K562 (cell line): ENCODE results near the gene PHACTR3. TPM values are rescaled to one million over a fixed set of nuclear protein-coding genes. Genes with fewer than 3 reads are reported as not detected.
A peak's percentile ranks its signal among the peaks of the same experiment; 100 is the strongest.

ENCODE experiments used
- CHD4 ChIP-seq: fragments of 200-600 bp; sonication (generic); IDR thresholded peaks from 3 replicates; pipeline ENCODE4 v1.6.1; 2012; ENCODE audit warnings: low read depth, mild to moderate bottlenecking, mixed read lengths, low read length, inconsistent platforms; ENCODE audit not compliant: insufficient read depth, insufficient replicate concordance, poor library complexity, severe bottlenecking
- CTCF ChIP-seq, 3 experiments: IDR thresholded peaks in 2 of 3; conservative IDR thresholded peaks in 1 of 3; 2 replicates each; pipeline ENCODE4 v1.5.1; 2011 to 2012; ENCODE audit warnings: low read length in 3 of 3, mild to moderate bottlenecking in 3 of 3, control low read depth in 2 of 3, improper control_type of control experiment in 1 of 3, inconsistent platforms in 1 of 3, low read depth in 1 of 3, mixed read lengths in 1 of 3, moderate library complexity in 1 of 3; ENCODE audit not compliant: insufficient read depth in 2 of 3
- KLF13 ChIP-seq: fragments of 450-650 bp; IDR thresholded peaks from 2 replicates; pipeline ENCODE4 v1.6.1; 2016; ENCODE audit warnings: missing genetic modification characterization, low read depth, mild to moderate bottlenecking, missing compliant biosample characterization, moderate library complexity, borderline replicate concordance
- LCOR ChIP-seq: sonication (generic); formaldehyde crosslinking; IDR thresholded peaks from 2 replicates; pipeline ENCODE4 v1.8.0; 2022; ENCODE audit warnings: mild to moderate bottlenecking, missing genetic modification reagents
- PHF21A ChIP-seq: fragments of 450-650 bp; IDR thresholded peaks from 2 replicates; pipeline ENCODE4 v1.6.1; 2017; ENCODE audit warnings: low read depth, borderline replicate concordance
- RB1 ChIP-seq: fragments of 450-650 bp; IDR thresholded peaks from 2 replicates; pipeline ENCODE4 v1.6.1; 2017; ENCODE audit warnings: low read depth, mild to moderate bottlenecking
- SMAD1 ChIP-seq: fragments of 150-350 bp; IDR thresholded peaks from 2 replicates; pipeline ENCODE4 v1.6.1; 2014; ENCODE audit warnings: low read length, low read depth; ENCODE audit not compliant: partially characterized antibody
- TRIM28 ChIP-seq: fragments of 450-650 bp; IDR thresholded peaks from 2 replicates; pipeline ENCODE4 v1.6.1; 2017
- ZNF41 ChIP-seq: fragments of 250-450 bp; sonication (Bioruptor Pico); conservative IDR thresholded peaks from 2 replicates; pipeline ENCODE4 v1.4.0; 2020; ENCODE audit warnings: mild to moderate bottlenecking
- ZNF717 ChIP-seq: fragments of 250-450 bp; sonication (Bioruptor Pico); IDR thresholded peaks from 2 replicates; pipeline ENCODE4 v1.5.0; 2021
- polyA plus RNA-seq, 8 experiments: library from polyadenylated mRNA; depleted of rRNA in 4 of 8; stranded (reverse) in 5 of 8; unstranded in 3 of 8; fragments of >200 nt; fragmentation: Nextera tagmentation in 2 of 8; fragmentation: Illumina TruSeq in 1 of 8; extraction: Ambion mirVana in 2 of 8; extraction: Trizol in 1 of 8; gene quantifications; 2 replicates each; pipeline versions ENCODE4 v1.2.1 to v1.2.3, GENCODE V29; 2011 to 2014; ENCODE audit warnings: inconsistent platforms in 1 of 8, missing spikeins in 1 of 8
- total RNA-seq, 7 experiments: library from RNA; depleted of rRNA in 6 of 7; stranded (reverse); fragments of >200 nt in 6 of 7; fragmentation: Illumina TruSeq in 2 of 7; extraction: Trizol in 2 of 7; gene quantifications; 2 replicates each; pipeline versions ENCODE4 v1.2.1 to v1.2.3, GENCODE V29; 2011 to 2021; ENCODE audit warnings: low replicate concordance in 1 of 7
- TF ChIP-seq, protein P1 (sequence below), 2 experiments: fragments of 450-650 bp; formaldehyde crosslinking in 1 of 2; IDR thresholded peaks; 2 replicates each; pipeline versions ENCODE4 v1.4.0 to v1.6.1; 2014 to 2020; ENCODE audit warnings: mild to moderate bottlenecking in 2 of 2, borderline replicate concordance in 1 of 2, low read depth in 1 of 2
- TF ChIP-seq, protein P2 (sequence below): sonication (generic); formaldehyde crosslinking; IDR thresholded peaks from 2 replicates; pipeline ENCODE4 v1.8.1; 2023; ENCODE audit warnings: missing genetic modification reagents, mild to moderate bottlenecking, borderline replicate concordance

PHACTR3 gene
- total and polyA plus RNA-seq, 9 of the 15 experiments (the other 6 are each of a cell fraction or from before 2014, with no cell fraction given): not detected

DNA sequence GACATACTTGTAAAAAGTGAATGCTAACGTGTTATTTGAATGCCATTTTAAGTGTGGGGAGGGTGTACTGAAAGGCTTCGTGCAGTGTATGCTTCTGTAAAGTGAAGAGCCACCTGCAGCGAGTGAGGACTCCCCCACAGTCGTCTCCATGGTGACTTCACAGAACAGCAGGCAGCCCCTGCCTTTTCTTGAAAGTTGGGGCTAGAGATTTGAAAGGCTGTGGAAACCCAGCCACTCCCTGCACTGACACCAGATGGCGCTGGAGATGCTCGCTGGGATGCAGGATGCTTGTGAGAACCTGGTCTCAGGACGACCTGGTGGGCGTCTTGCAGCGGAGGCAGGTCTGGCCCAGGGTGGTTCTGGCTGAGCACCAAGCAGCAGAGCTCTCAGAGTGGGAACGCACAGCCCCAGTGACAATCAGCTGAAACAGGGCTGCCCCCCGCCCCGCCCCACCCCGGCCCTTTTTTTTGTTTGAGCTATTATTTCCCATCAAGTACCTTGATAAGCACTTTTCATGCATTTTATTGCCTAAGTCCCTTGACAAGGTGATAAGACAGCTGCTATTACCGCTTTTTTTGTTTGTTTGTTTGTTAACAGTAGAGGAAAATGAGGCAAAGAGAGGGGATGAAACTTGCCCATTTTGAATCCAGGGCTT is 178.8 kb downstream of the PHACTR3 start (continued):
- no peak for TF ChIP-seq PHF21A
- no peak for TF ChIP-seq CHD4
- TF ChIP-seq ZNF717 (CRISPR knock-in tag): no peak
- TF ChIP-seq, protein P1, sequence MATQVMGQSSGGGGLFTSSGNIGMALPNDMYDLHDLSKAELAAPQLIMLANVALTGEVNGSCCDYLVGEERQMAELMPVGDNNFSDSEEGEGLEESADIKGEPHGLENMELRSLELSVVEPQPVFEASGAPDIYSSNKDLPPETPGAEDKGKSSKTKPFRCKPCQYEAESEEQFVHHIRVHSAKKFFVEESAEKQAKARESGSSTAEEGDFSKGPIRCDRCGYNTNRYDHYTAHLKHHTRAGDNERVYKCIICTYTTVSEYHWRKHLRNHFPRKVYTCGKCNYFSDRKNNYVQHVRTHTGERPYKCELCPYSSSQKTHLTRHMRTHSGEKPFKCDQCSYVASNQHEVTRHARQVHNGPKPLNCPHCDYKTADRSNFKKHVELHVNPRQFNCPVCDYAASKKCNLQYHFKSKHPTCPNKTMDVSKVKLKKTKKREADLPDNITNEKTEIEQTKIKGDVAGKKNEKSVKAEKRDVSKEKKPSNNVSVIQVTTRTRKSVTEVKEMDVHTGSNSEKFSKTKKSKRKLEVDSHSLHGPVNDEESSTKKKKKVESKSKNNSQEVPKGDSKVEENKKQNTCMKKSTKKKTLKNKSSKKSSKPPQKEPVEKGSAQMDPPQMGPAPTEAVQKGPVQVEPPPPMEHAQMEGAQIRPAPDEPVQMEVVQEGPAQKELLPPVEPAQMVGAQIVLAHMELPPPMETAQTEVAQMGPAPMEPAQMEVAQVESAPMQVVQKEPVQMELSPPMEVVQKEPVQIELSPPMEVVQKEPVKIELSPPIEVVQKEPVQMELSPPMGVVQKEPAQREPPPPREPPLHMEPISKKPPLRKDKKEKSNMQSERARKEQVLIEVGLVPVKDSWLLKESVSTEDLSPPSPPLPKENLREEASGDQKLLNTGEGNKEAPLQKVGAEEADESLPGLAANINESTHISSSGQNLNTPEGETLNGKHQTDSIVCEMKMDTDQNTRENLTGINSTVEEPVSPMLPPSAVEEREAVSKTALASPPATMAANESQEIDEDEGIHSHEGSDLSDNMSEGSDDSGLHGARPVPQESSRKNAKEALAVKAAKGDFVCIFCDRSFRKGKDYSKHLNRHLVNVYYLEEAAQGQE (IDR thresholded peaks at IDR 0.05; ENCODE audit: borderline replicate concordance): peak; percentile 33; the same call in 1 of the 2 replicates
- TF ChIP-seq, protein P1 (CRISPR knock-in tag; IDR thresholded peaks at IDR 0.05; ENCODE audit: low read depth): no peak
- TF ChIP-seq KLF13 (tag): no peak
- TF ChIP-seq CTCF (IDR thresholded peaks at IDR 0.05 in 2 of 3, conservative IDR thresholded peaks at IDR 0.05 in 1 of 3; ENCODE audit: insufficient read depth in 2 of 3, low read depth in 1 of 3, low read length in 3 of 3): peak; percentile 80 to 86 (median 82)
- no peak for TF ChIP-seq SMAD1
- no peak for TF ChIP-seq TRIM28
- TF ChIP-seq, protein P2, sequence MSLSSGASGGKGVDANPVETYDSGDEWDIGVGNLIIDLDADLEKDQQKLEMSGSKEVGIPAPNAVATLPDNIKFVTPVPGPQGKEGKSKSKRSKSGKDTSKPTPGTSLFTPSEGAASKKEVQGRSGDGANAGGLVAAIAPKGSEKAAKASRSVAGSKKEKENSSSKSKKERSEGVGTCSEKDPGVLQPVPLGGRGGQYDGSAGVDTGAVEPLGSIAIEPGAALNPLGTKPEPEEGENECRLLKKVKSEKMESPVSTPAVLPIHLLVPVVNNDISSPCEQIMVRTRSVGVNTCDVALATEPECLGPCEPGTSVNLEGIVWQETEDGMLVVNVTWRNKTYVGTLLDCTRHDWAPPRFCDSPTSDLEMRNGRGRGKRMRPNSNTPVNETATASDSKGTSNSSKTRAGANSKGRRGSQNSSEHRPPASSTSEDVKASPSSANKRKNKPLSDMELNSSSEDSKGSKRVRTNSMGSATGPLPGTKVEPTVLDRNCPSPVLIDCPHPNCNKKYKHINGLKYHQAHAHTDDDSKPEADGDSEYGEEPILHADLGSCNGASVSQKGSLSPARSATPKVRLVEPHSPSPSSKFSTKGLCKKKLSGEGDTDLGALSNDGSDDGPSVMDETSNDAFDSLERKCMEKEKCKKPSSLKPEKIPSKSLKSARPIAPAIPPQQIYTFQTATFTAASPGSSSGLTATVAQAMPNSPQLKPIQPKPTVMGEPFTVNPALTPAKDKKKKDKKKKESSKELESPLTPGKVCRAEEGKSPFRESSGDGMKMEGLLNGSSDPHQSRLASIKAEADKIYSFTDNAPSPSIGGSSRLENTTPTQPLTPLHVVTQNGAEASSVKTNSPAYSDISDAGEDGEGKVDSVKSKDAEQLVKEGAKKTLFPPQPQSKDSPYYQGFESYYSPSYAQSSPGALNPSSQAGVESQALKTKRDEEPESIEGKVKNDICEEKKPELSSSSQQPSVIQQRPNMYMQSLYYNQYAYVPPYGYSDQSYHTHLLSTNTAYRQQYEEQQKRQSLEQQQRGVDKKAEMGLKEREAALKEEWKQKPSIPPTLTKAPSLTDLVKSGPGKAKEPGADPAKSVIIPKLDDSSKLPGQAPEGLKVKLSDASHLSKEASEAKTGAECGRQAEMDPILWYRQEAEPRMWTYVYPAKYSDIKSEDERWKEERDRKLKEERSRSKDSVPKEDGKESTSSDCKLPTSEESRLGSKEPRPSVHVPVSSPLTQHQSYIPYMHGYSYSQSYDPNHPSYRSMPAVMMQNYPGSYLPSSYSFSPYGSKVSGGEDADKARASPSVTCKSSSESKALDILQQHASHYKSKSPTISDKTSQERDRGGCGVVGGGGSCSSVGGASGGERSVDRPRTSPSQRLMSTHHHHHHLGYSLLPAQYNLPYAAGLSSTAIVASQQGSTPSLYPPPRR (CRISPR knock-in tag): no peak
- no peak for TF ChIP-seq LCOR
- TF ChIP-seq RB1: no peak
- TF ChIP-seq ZNF41 (CRISPR knock-in tag): no peak
